ENCODE data around the gene LIPH.

The LIPH gene

DNA sequence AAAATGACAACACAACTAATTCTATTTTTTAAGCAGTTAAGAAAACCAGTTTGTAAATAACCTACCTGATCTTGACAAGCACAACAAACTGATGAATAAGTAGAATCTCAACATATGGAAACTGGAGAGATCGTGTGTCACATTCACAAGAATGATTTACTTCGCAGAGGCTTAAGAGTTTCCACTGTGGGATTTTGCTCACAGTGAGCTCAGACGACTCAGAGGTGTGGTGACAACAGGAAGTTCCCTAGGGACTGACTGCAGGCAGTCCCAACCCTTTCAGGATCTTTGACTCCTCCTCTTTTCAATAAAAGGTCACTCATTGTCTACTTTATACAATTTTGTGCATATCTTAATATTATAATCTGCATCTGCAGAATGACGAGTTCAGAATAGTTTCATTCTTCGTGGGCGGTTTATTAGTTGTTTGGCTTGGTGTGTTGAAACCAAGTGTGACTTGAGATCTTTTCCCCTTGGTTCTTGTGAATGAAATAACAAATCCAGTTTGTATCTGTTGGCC, at the start of gene LIPH:
Gene LIPH (minus strand): TSS at position 231 of the 520 bp plus-strand sequence. CDS start 117 bp downstream, at position 114.
- no peak for DNase-seq (ENCODE audit: low read depth)
- TF ChIP-seq, protein P1, sequence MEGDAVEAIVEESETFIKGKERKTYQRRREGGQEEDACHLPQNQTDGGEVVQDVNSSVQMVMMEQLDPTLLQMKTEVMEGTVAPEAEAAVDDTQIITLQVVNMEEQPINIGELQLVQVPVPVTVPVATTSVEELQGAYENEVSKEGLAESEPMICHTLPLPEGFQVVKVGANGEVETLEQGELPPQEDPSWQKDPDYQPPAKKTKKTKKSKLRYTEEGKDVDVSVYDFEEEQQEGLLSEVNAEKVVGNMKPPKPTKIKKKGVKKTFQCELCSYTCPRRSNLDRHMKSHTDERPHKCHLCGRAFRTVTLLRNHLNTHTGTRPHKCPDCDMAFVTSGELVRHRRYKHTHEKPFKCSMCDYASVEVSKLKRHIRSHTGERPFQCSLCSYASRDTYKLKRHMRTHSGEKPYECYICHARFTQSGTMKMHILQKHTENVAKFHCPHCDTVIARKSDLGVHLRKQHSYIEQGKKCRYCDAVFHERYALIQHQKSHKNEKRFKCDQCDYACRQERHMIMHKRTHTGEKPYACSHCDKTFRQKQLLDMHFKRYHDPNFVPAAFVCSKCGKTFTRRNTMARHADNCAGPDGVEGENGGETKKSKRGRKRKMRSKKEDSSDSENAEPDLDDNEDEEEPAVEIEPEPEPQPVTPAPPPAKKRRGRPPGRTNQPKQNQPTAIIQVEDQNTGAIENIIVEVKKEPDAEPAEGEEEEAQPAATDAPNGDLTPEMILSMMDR (IDR thresholded peaks at IDR 0.05; ENCODE audit: control insufficient read depth, extremely low read depth, insufficient read depth) = no peak
- peak within 1 kb of the TSS; percentile 28; the same call in 1 of the 2 replicates for H3K4me3 ChIP-seq (ENCODE audit: low read depth, low read length)

DNA sequence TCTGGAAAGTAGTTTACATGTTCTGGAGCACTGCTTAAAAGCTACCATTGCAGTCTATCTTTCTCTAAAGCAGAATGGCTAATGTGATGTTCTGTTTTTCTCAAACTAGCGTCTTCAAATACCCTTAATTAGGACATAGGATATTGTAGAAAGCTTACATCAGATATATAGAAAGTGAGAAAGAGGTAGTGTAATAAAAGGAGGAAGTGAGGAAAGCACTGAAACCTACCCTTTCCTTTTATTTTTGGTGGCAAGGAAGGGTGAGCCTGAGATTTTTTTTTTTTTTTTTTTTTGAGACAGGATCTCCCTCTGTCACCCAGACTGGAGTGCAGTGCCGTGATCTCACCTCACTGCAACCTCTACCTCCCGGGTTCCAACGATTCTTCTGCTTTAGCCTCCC, 43.1 kb upstream of the LIPH start:
- H3K4me3 ChIP-seq (ENCODE audit: low read depth, low read length) = no peak overlapping the region
- TF ChIP-seq, protein P1 (IDR thresholded peaks at IDR 0.05; ENCODE audit: control insufficient read depth, extremely low read depth, insufficient read depth) = no peak
- DNase-seq (ENCODE audit: low read depth) = no peak

DNA sequence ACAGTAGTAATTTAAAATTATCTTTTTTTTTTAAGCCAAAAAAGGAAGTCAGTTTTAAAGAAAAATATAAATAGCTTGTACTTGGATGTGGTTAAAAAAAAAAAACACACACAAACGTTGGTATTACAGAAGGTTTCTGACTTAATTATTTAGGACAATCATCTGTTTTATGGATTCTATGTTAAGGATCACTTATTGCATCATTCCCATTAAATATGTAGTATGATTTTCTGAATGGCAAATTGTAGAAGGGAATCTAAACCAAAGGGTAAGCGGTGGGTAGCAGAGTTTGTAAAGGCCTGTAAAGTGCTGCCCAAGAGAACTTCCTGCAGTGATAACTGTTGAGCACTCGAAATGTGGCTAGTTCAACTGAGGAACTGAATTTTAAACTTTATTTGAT, 41.7 kb upstream of the LIPH start:
- no peak for DNase-seq (ENCODE audit: low read depth)
- TF ChIP-seq, protein P1 (IDR thresholded peaks at IDR 0.05; ENCODE audit: control insufficient read depth, extremely low read depth, insufficient read depth) = no peak
- no peak overlapping the region for H3K4me3 ChIP-seq (ENCODE audit: low read depth, low read length)

DNA sequence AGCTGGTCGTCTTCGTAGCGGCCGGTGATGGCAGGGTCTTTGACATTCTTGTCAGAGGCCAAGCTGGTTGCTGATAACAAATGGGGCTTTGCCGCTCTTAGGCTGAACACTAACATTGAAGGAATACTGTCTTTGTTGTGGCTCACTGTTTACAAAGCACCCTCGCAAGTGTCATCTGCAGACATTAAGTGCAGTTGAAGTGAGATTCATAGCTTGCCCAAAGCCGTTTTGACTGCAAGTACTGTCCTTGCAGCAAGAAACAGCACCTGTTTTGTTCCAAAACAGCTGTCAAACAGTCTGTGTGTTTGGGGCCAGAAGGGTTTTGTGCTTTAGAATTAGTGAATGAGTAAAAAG, 34.3 kb upstream of the LIPH start:
- peak overlapping the region; percentile 96 for H3K4me3 ChIP-seq (ENCODE audit: low read depth, low read length)
- TF ChIP-seq, protein P1 (IDR thresholded peaks at IDR 0.05; ENCODE audit: control insufficient read depth, extremely low read depth, insufficient read depth) = no peak
- DNase-seq (ENCODE audit: low read depth) = no peak

DNA sequence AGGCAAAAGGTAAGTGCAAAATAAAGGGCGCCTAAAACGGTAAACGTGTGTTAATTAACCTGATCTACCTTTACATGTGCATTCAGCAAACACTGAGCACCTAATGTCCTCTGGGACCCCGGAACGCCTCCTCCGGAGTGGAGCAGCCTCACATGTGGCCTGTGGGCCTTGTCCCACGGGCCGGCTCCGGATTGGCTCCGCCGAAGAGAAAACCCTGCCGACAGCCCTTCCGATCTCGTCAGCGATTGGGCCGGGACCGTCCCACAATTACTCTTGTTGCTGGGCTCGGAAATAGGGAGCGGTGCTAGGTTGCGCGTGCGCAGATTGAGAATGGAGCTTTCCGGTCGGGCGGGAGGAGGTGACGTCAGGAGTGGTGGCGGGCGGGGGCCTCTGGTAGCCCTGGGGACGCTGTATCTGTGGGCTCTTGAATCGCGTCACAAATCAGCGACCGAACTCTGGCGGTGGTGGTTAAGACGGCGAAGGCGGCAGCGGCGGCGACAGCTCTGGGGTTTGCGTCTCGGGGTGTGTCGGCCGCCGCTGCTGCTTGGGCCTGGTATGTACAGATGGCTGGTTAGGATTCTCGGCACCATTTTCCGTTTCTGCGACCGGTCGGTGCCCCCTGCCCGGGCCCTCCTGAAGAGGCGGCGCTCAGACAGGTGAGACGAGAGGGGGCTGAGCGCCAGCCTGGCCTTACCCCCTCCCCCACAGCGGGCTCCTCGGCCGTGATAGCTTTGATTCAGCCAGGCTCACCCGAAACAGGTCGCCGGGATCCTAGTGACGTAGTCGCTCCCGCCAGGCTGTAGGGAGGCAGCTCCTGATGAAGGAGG, 33.7 kb upstream of the LIPH start, which contains the start of gene SENP2:
Gene SENP2 (plus strand): TSS at position 437 of the 827 bp plus-strand sequence. CDS start 119 bp downstream, at position 556.
- peak; percentile 99 for DNase-seq (ENCODE audit: low read depth)
- H3K4me3 ChIP-seq (ENCODE audit: low read depth, low read length) = peak within 1 kb of the TSS; percentile 96
- TF ChIP-seq, protein P1 (IDR thresholded peaks at IDR 0.05; ENCODE audit: control insufficient read depth, extremely low read depth, insufficient read depth) = no peak

DNA sequence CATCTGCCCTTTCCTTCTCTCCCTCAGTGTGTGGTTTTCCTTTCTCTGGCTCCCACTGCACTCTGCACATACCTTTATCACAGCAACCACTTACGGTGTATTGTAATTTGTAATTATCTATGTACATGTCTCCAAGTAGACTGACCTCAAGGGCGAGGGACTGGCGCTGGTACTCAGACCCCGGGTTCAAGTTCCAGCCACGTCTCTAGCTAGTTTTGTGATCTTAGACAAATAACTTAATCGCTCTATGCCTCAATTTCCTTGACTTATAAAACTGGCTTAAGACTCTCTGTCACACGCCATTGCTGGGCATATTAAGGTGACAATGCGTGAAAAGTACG, 33.1 kb upstream of the LIPH start:
- TF ChIP-seq, protein P1 (IDR thresholded peaks at IDR 0.05; ENCODE audit: control insufficient read depth, extremely low read depth, insufficient read depth) = no peak
- no peak for DNase-seq (ENCODE audit: low read depth)
- peak overlapping the region; percentile 96 for H3K4me3 ChIP-seq (ENCODE audit: low read depth, low read length)

All from LNCaP clone FGC (cell line).